Neural cell (in vitro differentiated cells): ENCODE data around the gene XAF1. TPM values are rescaled to one million over a fixed set of nuclear protein-coding genes. Genes with fewer than 3 reads are reported as not detected.

Source experiments
- H2AFZ ChIP-seq: fragments of 200-600, 300-800 bp; sonication (generic), shearing (Covaris generic); 2 replicates; pipeline ENCODE4 v1.6.0; 2014; ENCODE audit warnings: low read depth, mild to moderate bottlenecking, antibody characterized with exemption, low read length, moderate library complexity
- H3F3A ChIP-seq: fragments of 200-600 bp; shearing (Covaris generic); 2 replicates; pipeline ENCODE4 v1.6.1; 2016; ENCODE audit warnings: mild to moderate bottlenecking, moderate library complexity, mixed read lengths, antibody characterized with exemption, low read length; ENCODE audit not compliant: insufficient read depth, poor library complexity, severe bottlenecking
- H3K27ac ChIP-seq: fragments of 200-600, 300-800 bp; sonication (generic), shearing (Covaris generic); 2 replicates; pipeline ENCODE4 v1.5.1; 2014; ENCODE audit warnings: mild to moderate bottlenecking, low read length, moderate library complexity
- H3K27me3 ChIP-seq: fragments of 300-800, 200-600 bp; sonication (generic), shearing (Covaris generic); 2 replicates; pipeline ENCODE4 v1.6.0; 2014; ENCODE audit warnings: mild to moderate bottlenecking, low read depth, low read length, moderate library complexity; ENCODE audit not compliant: insufficient read depth
- H3K36me3 ChIP-seq: fragments of 300-800, 200-600 bp; sonication (generic), shearing (Covaris generic); 2 replicates; pipeline ENCODE4 v1.5.1; 2014; ENCODE audit warnings: mild to moderate bottlenecking, antibody characterized with exemption, low read length, moderate library complexity; ENCODE audit not compliant: insufficient read depth
- H3K4me2 ChIP-seq: fragments of 300-800, 200-600 bp; sonication (generic), shearing (Covaris generic); 2 replicates; pipeline ENCODE4 v1.6.0; 2014; ENCODE audit warnings: mild to moderate bottlenecking, low read length
- H3K4me3 ChIP-seq: fragments of 300-800, 200-600 bp; sonication (generic), shearing (Covaris generic); 2 replicates; pipeline ENCODE4 v1.5.1; 2014; ENCODE audit warnings: mild to moderate bottlenecking, low read length, moderate library complexity
- H3K79me2 ChIP-seq: fragments of 200-600 bp; shearing (Covaris generic); replicated peaks from 2 replicates; pipeline ENCODE4 v1.6.0; 2014; ENCODE audit warnings: mild to moderate bottlenecking, low read length, moderate library complexity; ENCODE audit not compliant: insufficient read depth
- H3K9ac ChIP-seq: fragments of 300-800, 200-600 bp; sonication (generic), shearing (Covaris generic); 2 replicates; pipeline ENCODE4 v1.6.1; 2016; ENCODE audit warnings: mild to moderate bottlenecking, low read length, mixed read lengths
- H3K9me2 ChIP-seq: fragments of 200-600 bp; shearing (Covaris generic); 2 replicates; pipeline ENCODE4 v1.6.1; 2016; ENCODE audit warnings: mild to moderate bottlenecking, low read length, mixed read lengths; ENCODE audit not compliant: insufficient read depth
- H3K9me3 ChIP-seq: fragments of 200-600, 300-800 bp; sonication (generic), shearing (Covaris generic); 2 replicates; pipeline ENCODE4 v1.6.1; 2016; ENCODE audit warnings: mild to moderate bottlenecking, mixed run types, low read length, moderate library complexity, mixed read lengths
- H4K20me1 ChIP-seq: fragments of 200-600 bp; shearing (Covaris generic); 2 replicates; pipeline ENCODE4 v1.6.1; 2016; ENCODE audit warnings: mild to moderate bottlenecking, mixed run types; ENCODE audit not compliant: insufficient read depth
- CTCF ChIP-seq: fragments of 450-650 bp; IDR thresholded peaks from 2 replicates; pipeline ENCODE4 v1.5.1; 2014; ENCODE audit warnings: antibody characterized with exemption, mild to moderate bottlenecking, moderate library complexity; ENCODE audit not compliant: poor library complexity, severe bottlenecking
- EP300 ChIP-seq: fragments of 450-650 bp; conservative IDR thresholded peaks from 2 replicates; pipeline ENCODE4 v1.6.1; 2014; ENCODE audit warnings: antibody characterized with exemption, mild to moderate bottlenecking, moderate library complexity; ENCODE audit not compliant: poor library complexity, severe bottlenecking
- EZH2 ChIP-seq: fragments of 200-600, 300-800 bp; shearing (Covaris generic), sonication (generic); IDR thresholded peaks from 2 replicates; pipeline ENCODE4 v1.6.1; 2014; ENCODE audit warnings: antibody characterized with exemption, low read length, borderline replicate concordance, mild to moderate bottlenecking; ENCODE audit not compliant: insufficient read depth, poor library complexity, severe bottlenecking
- MXI1 ChIP-seq: fragments of 450-650 bp; conservative IDR thresholded peaks from 2 replicates; pipeline ENCODE4 v1.6.1; 2014; ENCODE audit warnings: antibody characterized with exemption, mild to moderate bottlenecking; ENCODE audit not compliant: poor library complexity, severe bottlenecking
- POLR2AphosphoS5 ChIP-seq: IDR thresholded peaks from 2 replicates; pipeline ENCODE4 v1.6.1; 2012
- RAD21 ChIP-seq: fragments of 450-650 bp; conservative IDR thresholded peaks from 2 replicates; pipeline ENCODE4 v1.6.1; 2014; ENCODE audit warnings: antibody characterized with exemption, mild to moderate bottlenecking, moderate library complexity
- REST ChIP-seq: IDR thresholded peaks from 2 replicates; pipeline ENCODE4 v1.6.1; 2012; ENCODE audit warnings: borderline replicate concordance
- SMC3 ChIP-seq: fragments of 450-650 bp; conservative IDR thresholded peaks from 2 replicates; pipeline ENCODE4 v1.6.1; 2014; ENCODE audit warnings: antibody characterized with exemption, mild to moderate bottlenecking, moderate library complexity; ENCODE audit not compliant: poor library complexity
- TAF1 ChIP-seq: IDR thresholded peaks from 2 replicates; pipeline ENCODE4 v1.6.1; 2012; ENCODE audit warnings: low read depth
- polyA plus RNA-seq: library from polyadenylated mRNA; depleted of rRNA; stranded (reverse); fragments of >200 nt; gene quantifications from 2 replicates; pipeline ENCODE4 v1.2.3, GENCODE V29; 2014

Gene XAF1
- polyA plus RNA-seq, 1 donor from 2014 or later, result not detected

DNA sequence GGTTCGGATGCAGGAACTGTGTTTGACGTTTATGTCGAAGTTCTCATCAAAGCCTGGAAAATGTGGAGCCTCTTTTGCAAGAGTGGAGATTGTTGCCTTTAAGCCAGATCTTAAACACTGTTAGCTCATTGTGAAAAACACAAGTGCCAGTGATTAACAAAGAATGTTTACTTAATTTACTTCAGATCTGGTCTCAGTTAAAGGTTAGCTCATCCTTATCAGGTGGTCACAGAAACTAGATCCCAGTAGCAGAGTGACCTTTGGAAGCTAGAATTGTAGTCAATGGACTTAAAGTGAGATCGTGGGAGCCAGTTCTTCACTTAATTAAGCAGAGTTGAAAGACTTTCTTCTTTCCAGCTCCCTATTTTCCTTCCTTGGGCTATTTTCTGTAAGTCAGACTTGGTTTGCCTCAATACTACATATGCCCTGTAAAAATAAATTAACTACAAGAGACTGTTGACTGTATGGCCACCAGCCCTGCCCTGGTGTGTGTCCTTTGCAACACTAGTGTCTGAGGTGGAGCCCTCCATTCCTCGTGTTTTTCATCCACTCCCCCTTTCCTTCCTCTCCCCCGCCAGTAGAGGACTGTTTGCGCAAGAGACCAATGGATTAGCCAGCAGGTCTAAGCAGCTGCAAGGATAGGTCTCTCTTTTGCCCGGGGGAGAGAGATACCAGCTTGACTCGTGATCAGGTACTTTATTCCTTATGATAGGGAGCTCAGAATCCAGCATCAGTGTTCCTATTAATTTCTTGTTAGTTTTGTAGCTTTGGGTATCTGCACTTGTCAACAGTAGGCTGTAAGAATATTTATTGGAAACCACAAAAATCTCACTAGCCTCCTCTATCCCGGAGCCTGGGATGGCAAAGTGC lies 40.4 kb downstream of the XAF1 start:
- TF ChIP-seq RAD21 (no peak), REST (no peak), CTCF (no peak), TAF1 (no peak), EZH2 (no peak), MXI1 (no peak), SMC3 (no peak), POLR2AphosphoS5 (no peak), EP300 (no peak)

DNA sequence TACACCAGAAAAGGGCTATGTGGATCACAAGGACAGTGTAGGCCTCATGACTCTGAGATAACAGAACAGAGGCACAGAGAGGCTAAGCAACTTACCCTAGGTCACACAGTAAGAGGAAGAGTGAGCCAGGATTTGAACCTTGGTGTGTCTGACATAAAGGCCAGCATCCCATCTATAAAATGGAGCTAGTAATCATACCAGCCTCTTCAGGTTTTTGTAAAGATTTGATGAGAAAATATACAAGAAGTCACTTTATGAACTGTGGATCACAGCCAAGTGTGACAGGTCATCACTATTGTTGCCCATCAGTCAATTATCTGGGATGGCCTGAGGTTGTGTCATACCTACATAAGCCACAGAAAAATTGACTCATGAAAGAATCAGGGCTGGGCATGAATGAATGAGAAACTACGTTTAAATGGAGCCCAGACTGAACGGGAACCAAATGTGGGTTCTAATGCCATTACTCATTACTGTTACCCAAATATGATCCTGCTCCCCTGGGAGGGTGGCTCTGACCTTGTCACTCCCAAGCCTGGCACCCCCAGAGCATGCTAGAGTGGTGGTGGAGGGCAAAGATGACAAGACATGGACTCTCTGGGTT lies 41.1 kb downstream of the XAF1 start:
- Histone ChIP-seq H3K4me3 (no peak overlapping the region), H2AFZ (no peak overlapping the region), H4K20me1 (no peaks in the 10 kb centered on the region), H3K36me3 (no peaks in the 10 kb centered on the region), H3K9me2 (no peaks in the 10 kb centered on the region), H3K79me2 (no peaks in the 10 kb centered on the region), H3K9ac (no peak overlapping the region), H3K27me3 (no peaks in the 10 kb centered on the region), H3K27ac (no peak overlapping the region), H3F3A (no peaks in the 10 kb centered on the region), H3K9me3 (no peaks in the 10 kb centered on the region), H3K4me2 (no peak overlapping the region)
- TF ChIP-seq TAF1 (no peak), EZH2 (no peak), REST (no peak), RAD21 (no peak), SMC3 (no peak), EP300 (no peak), POLR2AphosphoS5 (no peak), CTCF (no peak), MXI1 (no peak)

More for the DNA sequence above, 40.4 kb downstream of the XAF1 start:
- H4K20me1 ChIP-seq, result no peaks in the 10 kb centered on the region
- H3K27me3 ChIP-seq, result no peaks in the 10 kb centered on the region
- H3K4me3 ChIP-seq, result no peak overlapping the region
- H3F3A ChIP-seq, result no peaks in the 10 kb centered on the region
- H3K9me3 ChIP-seq, result no peaks in the 10 kb centered on the region
- H3K79me2 ChIP-seq, result no peaks in the 10 kb centered on the region
- no peaks in the 10 kb centered on the region for H3K9me2 ChIP-seq
- no peak overlapping the region for H3K9ac ChIP-seq
- no peak overlapping the region for H2AFZ ChIP-seq
- H3K27ac ChIP-seq, result no peak overlapping the region
- no peaks in the 10 kb centered on the region for H3K36me3 ChIP-seq
- no peak overlapping the region for H3K4me2 ChIP-seq
